ENCODE data around the gene ARPC2. TPM values are rescaled to one million over a fixed set of nuclear protein-coding genes. Genes with fewer than 3 reads are reported as not detected.
A peak's percentile ranks its signal among the peaks of the same experiment; 100 is the strongest.

Gene ARPC2
- total RNA-seq, 1 donor from 2014 or later = 239 TPM

DNA sequence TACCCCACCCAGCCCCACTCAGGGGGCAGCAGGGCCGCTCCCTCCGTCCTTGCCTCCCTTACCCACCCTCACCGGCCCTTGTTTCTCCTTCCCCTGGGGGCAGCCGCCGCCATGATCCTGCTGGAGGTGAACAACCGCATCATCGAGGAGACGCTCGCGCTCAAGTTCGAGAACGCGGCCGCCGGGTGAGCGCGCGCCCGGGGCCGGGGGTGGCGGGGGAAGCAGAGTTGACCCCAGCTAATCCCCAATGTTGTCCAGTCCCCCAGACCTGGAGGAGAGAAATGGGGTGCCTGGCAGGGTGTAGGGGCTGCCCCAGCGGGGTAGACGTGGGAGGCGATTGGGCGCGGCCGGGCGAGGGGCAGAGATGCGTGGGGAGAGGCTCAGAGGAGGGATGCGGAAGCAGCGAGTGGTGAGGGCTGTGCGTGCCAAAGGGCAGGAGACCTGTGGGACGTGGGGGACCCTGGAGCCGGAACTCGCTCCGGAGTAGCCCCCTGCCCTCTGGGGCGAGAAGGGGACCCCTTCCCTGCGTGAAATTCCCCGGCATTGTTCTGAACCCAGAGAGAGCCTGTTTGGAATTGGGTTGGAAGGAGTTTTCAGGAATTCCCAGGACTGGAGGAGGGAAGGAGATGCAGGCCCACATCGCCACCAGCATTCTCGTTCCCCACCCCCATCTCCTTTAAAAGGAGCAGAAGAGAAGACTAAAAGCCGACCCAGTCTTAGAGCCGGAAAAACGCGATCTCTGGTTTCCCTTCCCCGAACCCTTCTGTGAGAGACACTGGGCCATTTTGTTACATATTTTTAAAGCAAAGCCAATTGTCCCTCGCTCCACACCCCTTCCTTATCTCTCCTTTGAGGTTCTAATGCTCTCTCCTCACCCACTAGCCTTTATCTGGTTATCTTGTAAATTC, 625 bp downstream of the ARPC2 start:
- peak; percentile 40 for DNase-seq (ENCODE audit: low spot score)

DNA sequence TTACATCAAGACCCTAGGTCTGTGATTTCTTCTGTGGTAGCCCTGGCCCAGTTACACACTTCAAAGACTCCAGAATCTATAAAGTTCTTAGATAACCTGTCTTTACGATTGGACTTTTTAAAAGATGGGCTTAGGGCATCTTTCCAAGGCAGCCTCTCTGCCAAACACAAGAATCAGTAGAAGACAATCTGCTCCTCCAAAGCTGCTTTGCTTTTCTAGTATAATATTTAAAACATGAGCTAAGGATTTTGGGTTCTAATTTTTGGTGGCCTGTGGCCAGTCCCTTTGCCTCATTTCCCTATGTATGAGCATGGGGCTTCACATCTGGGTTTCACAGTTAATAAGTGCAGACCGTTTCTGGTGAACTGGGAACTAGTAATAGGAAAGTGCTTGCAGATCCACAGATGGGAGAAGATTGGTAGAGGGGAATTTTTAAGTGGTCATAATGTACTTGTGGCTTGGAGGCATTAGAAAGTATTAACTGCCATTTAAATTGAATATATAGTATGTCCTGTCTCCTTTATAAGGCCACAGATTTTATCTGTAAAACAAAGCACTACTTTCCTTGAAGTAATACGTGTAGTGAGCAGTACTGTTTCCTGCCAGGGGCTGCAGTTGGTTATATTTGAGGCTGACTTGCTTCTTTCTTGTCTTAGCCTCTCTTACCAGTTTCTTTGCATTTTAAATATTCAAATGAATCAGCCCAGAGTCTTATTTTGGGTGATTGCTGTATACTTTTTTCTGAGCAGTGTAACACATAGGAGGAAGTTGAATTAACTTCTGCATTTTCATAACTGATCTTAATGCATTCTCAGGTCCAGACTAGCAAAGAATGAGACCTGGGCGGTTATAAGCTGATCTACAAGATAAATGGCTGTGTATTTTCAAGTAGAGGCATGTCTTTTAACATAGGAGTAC, 1.5 kb downstream of the ARPC2 start:
- no peak for DNase-seq (ENCODE audit: low spot score)

DNA sequence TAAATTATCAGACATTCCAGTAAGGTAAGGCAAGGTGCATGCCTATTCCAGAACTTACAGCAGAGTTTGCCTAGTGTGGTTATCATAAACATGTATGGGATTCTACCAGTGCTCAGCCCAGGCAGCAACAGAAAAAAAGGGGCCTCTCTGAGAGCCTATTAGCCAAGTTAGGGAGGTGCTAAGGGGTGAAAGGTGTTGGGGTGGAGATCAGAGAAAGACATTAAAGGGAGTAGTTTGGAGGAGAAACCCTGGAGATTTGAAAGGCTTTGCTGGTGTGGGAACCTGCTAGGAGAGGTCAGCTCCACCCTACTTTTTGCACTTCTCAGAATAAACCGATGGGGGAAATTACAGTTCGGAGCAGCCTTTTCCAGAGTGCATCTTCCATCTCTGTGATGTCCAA, 2.9 kb downstream of the ARPC2 start:
- no peak for DNase-seq (ENCODE audit: low spot score)

DNA sequence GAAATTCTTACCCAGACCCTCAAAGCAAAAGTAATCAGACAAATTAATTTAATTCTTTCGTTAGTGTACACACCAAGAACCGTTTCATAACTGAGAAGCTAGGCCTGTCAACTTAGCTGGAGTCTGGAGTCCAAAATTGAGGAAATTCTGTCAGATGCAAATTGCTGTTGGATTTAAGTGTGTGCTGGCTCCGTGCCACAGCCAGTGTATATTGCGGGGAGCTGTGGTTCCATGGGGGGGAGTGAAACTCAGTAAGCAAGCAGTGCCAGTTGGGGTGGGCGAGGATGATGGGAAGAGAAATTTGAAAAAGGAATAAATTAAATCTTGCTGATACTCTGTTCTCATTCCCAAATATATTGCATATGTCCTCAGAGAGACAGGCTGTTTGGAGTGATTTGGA, 4.0 kb downstream of the ARPC2 start:
- no peak for DNase-seq (ENCODE audit: low spot score)

DNA sequence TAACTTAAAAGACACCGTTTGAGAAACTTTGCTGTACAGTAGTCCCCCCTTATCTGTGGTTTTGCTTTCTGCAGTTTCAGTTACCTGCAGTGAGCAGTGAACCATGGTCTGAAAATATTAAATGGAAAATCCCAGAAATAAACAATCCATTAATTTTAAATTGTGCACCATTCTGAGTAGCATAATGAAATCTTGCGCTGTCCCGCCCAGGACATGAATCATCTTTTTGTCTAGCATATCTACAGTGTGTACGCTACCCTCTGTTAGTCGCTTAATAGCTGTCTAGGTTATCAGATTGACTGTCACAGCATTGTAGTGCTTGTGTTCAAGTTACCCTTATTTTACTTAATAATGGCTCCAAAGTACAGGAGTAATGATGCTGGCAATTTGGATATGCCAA, 6.1 kb downstream of the ARPC2 start:
- no peak for DNase-seq (ENCODE audit: low spot score)

DNA sequence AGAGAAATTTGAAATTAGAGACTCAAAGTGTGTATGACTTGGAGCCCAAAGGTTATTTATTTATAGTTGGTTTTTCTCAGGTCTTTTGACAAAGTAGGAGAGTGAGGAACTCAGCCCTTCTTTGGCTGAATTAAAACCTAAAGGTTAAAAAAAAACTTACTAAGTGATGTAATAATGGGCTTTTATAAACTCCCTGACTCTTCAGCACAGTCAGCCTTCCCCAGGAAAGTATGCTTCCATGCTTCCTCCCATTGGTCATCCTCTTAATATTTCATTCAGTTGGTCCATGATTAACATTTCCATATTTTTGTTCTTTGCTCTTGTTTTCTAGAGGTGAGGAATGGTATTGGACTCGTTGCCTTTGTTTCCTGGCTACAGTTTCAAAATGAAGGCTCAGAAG, 7.2 kb downstream of the ARPC2 start:
- no peak for DNase-seq (ENCODE audit: low spot score)

DNA sequence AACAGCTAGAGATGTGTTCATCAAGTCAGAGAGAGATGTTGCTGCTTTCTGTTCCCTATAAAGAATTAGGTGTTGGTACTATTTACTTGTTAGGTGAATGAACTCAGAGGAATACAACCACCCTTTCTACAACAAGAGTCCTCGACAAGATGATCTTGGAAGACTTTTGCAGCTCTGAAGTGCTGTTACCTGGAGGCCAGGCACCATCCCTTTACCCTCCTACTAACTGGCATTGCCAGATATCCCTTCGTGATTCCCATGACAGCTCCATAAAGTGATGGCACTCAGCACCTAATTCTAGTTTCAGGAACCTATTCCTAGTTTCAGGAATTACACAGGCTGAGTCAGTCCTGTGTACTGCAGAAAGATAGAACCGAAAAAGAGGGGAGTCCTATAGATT, 9.9 kb downstream of the ARPC2 start:
- DNase-seq (ENCODE audit: low spot score) = no peak

DNA sequence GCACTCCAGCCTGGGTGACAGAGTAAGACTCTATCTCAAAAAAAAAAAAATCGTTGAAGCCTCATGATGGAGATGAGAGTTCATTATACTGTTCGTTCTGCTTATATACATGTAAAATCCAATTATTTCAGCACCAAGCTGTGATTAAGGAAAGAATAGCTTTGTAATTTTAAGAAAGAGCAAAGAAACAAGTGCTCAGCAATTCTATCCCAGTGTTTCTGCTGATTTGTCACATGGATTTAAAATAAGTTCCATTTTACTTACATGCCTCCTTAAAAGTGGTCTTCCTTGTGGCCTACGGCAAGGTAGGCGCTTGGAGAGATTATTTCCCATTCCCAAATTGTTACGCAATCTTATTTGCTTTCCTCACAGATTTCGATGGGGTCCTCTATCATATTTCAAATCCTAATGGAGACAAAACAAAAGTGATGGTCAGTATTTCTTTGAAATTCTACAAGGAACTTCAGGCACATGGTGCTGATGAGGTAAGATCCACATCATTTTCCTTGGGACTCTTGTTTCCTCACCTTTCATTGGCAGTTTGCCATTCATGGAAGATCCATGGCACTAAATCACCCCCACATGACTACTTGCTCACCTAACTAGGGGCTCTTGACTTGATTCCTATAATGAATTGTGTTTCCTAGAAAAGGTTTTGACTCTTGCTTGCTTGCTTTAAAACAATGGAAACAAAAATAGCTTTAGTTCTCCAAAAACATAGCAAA, 11.5 kb downstream of the ARPC2 start:
- DNase-seq (ENCODE audit: low spot score) = no peak

DNA sequence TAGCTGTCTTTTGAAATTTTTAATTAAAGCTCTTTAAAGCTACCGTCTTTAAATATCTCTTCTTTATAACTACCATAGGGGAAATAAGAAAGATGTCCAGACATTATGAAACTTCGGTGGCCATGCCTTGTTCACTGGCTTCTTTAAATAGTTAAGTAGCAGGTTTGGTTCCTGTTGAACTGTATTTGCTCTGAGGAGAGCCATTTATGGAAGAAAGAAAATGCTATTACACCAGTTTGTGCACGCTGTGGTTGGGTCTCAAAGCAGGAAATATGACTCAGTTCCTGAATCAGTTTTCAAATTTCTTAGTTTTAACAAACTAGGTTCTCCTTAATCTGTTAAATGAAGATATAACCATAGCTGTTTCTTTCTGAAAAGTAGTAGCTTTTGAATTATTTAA, 12.2 kb downstream of the ARPC2 start:
- peak; percentile 40 for DNase-seq (ENCODE audit: low spot score)

DNA sequence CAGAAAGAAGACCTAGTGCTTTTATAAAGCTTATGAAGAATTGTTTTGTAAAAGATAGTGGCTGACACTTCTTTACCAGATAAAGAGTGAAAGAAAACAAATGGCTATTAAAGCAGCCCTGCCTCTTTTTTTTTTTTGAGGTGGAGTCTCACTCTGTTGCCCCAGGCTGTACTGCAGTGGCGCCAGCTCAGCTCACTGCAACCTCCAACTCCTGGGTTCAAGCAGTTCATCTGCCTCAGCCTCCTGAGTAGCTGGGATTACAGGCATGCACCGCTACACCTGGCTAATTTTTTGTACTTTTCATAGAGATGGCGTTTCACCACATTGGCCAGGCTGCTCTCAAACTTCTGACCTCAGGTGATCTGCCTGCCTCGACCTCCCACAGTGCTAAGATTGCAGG, 12.9 kb downstream of the ARPC2 start:
- no peak for DNase-seq (ENCODE audit: low spot score)

DNA sequence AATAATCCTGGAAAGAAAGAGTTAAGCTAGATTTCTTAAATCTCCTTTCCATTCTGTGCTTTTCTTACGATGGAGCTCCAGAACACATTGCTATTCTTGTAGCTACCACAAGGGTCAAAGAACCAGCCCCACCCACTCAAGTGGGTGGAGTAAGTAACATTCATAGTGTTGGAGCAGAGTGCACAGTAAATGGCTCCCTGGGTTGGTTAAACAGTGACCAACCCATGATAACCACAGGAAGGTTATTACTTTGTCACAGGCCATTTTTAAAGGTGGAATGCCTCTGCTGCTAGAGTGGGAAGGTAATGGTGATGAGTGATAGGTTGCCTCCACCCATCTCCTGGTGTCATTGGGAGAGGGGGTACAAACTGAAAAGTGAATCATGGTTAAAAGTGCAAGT, 13.9 kb downstream of the ARPC2 start:
- peak; percentile 67 for DNase-seq (ENCODE audit: low spot score)

DNA sequence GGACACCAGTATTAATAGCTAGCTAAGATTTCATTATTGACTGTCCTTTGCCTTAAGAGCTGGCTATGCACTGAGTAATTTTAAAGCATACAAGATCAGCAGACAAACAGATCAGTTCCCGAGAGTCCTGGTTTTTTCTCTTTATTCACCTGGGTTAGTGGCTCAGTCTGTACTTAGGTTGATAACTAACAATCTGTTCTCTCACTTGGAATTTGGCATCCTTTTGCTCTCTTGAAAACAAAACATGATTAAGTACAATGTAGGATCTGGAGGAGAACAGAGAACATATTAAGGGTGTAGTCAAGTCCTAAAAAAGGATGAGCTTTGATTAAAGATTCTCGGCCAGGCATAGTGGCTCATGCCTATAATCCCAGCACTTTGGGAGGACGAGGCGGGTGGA, 16.6 kb downstream of the ARPC2 start:
- no peak for DNase-seq (ENCODE audit: low spot score)

DNA sequence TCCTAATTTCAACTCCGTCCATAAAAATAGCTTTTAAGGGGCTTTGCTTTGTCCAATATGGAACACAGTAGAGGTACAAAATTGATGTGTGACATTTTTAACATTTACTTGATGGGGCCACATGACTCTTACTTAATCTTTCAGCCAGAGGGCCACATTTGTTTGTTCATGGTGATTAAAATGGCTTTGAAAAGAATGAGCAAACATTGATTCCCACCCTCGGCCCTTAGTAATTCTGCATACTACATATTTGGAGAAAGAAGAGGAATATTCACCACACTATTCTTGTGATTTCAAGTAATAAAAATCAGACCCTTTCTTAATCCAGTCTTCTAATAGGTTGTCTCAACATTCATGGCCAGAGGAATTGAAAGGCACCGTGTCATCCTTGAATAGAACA, 17.5 kb downstream of the ARPC2 start:
- no peak for DNase-seq (ENCODE audit: low spot score)

DNA sequence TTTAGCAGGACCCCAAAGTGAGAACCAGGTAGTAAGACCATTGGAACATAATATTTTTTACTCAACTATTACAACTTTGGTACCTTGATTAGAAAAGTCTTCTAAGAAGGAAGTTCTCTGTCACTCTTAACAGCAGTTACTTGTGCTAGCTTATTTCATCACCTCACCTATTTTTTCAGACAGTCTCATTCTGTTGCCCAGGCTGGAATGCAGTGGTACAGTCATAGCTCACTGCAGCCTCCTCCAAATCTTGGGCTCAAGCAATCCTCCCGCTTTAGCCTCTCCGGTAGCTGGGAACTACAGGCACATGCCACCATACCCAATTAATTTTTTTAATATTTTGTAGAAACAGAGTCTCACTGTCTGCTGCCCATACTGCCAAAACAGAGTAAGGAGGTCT, 18.0 kb downstream of the ARPC2 start:
- DNase-seq (ENCODE audit: low spot score) = no peak

DNA sequence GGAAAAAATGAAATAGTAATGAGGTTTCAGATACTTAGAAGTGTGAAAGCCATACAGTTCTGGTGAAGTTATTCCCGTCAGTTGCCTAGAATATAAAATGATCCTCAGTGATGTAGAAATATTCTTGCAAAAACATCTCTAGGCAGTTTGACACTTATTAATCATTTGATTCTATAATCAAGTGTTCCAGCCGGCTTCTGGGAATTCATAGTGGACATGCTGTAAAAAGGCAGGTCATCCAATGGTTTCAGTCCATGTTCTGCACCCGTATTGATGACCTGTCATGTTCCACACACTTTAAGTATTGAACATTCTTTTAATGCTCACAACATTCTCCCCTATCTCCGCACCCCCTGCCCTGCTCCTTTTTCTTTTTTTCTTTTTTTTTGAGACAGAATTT, 19.8 kb downstream of the ARPC2 start:
- no peak for DNase-seq (ENCODE audit: low spot score)

DNA sequence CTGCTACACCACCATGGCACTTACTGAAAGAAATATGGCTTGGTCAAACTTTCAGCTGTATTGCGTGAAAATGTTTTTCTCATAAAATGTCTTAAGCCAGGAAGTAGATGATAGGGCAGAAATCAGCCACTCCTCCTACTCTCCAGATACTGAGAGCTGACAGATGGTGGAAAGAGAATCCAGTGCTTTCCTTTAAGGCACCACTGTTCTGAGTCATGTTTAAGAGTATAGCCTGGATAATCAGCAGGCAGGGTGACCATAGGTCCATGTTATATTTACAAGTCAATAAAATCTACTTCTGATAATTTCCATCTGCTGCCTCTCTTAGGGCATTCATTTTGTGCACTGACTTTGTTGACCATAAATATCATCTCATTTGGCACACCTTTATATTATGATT, 21.9 kb downstream of the ARPC2 start:
- DNase-seq (ENCODE audit: low spot score) = no peak

DNA sequence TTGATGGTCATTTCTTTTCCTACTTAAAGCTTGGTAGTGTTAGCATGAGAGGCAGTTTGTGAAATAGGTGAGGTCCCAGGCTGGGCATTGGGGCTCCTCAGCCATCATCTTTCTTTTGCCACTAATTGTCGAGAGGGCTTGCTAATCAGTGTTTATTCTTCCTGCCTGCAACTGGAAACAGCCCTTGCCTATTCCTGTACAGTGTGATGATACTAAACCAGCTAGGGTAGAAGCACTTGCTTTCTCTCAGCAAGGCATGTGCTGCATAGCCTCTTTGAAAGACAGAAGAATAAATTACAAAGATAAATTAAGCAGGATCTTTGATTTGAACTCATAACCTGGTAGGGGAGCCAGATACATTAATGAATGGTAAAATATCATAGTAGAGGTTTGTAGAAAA, 27.2 kb downstream of the ARPC2 start:
- no peak for DNase-seq (ENCODE audit: low spot score)

DNA sequence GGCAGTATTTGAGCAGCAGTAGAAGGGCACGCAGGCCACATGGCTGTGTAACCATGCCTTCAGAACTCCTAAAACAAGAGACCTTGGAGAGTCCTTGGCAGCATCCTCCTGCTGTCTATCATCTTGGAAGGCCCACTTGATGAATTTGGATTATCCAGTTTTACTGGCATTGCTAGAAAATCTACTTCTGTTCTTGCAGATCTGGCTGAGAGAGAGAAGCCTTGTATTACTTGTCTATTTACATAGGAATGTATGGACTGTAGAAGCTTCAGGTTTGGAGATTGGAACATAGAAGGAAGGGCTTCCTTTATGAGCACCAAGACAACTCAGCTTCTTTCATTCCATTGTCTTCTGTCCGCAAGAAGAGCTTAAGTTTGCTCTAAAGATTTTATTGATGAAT, 27.7 kb downstream of the ARPC2 start:
- no peak for DNase-seq (ENCODE audit: low spot score)

DNA sequence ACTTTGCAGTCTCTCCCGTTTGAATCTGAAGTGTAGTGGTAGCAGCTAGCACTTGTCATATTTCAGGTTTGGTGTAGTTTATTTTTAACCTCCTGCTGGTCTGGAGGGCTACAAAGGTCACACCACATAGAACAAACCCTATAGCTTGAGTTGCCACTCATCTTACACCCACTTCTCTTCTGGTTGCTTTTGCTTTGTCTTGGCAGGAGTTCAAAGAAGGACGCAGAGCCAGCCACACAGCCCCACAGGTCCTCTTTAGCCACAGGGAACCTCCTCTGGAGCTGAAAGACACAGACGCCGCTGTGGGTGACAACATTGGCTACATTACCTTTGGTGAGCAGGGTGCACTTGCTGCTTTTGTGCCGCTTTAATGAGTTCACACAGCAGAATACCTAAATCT, 28.2 kb downstream of the ARPC2 start:
- no peak for DNase-seq (ENCODE audit: low spot score)

DNA sequence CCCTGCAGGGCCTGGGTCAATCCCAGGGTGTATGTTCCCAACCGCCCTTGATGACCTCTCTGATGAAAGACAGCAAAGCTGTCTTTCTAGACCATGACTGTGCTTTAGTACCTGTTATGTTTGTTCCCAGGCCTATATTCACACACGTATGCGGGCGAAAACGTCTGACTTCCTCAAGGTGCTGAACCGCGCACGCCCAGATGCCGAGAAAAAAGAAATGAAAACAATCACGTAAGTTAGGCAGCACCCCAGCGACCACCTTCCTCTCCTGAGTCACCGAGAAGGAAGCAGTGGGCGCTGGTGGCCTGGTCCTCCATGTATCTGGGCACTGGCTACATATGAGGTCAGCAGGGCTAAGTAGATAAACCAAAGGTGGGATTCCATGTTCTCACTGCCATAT, 32.7 kb downstream of the ARPC2 start:
- DNase-seq (ENCODE audit: low spot score) = no peak

DNA sequence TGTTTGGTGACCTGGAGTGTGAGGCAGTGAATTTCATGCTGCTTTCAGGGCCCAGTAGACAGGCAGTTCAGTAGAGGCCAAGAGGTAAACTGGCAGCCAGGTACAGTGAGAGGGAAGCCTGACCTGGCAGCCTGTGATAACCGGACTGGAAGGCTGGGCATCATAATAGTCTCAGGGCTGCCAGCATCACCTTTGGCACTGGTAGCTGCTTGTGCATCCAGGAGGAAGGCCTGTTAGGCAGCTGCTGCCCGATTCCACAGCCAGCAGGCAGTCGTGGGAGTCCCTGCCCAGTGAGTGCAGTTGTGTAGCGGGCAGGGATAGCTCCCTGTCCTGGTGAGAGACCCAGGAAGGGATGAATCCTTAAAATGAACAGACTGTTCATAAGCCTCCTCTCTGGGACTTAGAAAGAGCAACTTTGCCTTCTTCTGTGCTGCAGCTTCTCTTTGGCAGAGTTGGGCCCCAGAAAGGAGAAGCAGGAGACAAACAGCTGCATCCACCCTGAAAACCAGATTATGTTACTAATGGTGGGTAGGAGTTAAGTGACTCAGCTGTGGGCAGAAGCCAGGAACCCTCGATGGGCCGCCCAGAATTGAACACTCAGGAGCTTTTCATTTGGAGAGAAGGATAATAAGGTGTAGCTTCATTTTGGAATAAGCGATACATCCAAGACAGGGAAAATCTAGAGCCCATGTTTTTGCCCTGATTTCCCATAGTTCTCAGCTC, 35.7 kb downstream of the ARPC2 start:
- DNase-seq (ENCODE audit: low spot score) = no peak

DNA sequence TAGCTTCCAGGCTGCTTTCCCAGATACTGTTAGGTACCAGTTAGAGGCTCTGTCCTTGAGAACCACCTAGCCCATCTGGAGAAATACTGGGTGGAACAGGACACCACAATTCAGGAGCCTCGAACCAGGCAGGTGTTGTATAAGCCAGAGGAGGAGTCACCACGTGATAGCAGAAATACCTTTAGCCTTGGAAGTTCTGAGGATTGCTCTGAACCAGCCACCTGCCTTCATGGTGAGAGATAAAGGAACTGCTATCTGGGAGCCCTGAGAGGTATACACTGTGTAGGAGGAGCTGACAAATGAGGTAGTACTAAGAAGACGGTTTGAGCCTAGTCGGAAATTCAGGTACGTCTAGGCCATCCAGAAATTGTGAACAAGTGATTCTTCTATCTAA, 36.2 kb downstream of the ARPC2 start:
- no peak for DNase-seq (ENCODE audit: low spot score)
